GM21576 (cell line): Measurements from ENCODE around the gene KCNC1.

Experiments used
- ATAC-seq: cut with Tn5 transposase; IDR thresholded peaks from one replicate; pipeline ENCODE4 v1.9.1; 2021; ENCODE audit warnings: mild to moderate bottlenecking, moderate library complexity; ENCODE audit not compliant: unreplicated experiment

The KCNC1 gene

GRCh38 chr11:17814546-17814945 is 80.0 kb downstream of the KCNC1 start:
- ATAC-seq: no peak

GRCh38 chr11:17816232-17816931 is 81.8 kb downstream of the KCNC1 start:
- ATAC-seq: no peak

- no peak for ATAC-seq
Observed at GRCh38 chr11:17821648-17822400, 87.2 kb downstream of the KCNC1 start.

- ATAC-seq: no peak
Observed at GRCh38 chr11:17822401-17822781, 87.8 kb downstream of the KCNC1 start.

- ATAC-seq: no peak
Observed at GRCh38 chr11:17827006-17827405, 92.4 kb downstream of the KCNC1 start.

- no peak for ATAC-seq
Observed at GRCh38 chr11:17828311-17828751, 93.8 kb downstream of the KCNC1 start.

- no peak for ATAC-seq
Observed at GRCh38 chr11:17831228-17831627, 96.6 kb downstream of the KCNC1 start.

GRCh38 chr11:17831883-17832282 is 97.3 kb downstream of the KCNC1 start:
- no peak for ATAC-seq
